ENCODE data around the gene C6orf89. TPM values are rescaled to one million over a fixed set of nuclear protein-coding genes. Genes with fewer than 3 reads are reported as not detected.
"Not testable (repeated sequence)": the region's sequence is repeated elsewhere in the genome, so short reads cannot be mapped to it uniquely, and the experiment has no call there.

The C6orf89 gene
- total and polyA plus RNA-seq, 2 of the 8 experiments (the other 6 are each of a cell fraction or from before 2014, with no cell fraction given), result 4.6 to 12.3 TPM

DNA sequence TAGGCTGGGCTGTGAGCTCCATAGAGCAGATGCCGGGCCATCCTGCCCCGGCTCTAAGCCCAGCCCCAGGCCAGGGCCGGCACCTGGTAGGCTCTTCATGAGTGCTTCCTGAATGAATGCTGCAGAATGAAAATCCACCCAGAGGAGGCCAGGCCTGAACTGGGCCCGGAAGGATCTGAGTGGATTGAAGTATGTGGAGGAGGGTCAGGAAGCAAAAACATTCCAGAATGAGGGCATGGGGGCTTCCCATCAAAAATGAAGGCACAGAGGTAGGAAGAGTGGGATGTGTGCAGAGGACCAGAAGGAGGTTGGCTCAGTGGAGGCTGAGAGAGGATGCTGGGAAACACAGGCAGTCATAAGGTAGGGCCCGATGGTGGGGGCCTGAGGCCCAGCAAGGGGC is 53.3 kb downstream of the C6orf89 start:
- H4K91ac ChIP-seq (replicated peaks; ENCODE audit: insufficient read length, low read length); H2BK5ac ChIP-seq (ENCODE audit: low read depth, low read length); H3K4ac ChIP-seq (replicated peaks; ENCODE audit: insufficient read length, low read depth, low read length); H3K36me3 ChIP-seq (ENCODE audit: control insufficient read depth in 2 of 4, insufficient read depth in 4 of 4, low read length in 3 of 4); H3K27me3 ChIP-seq (replicated peaks in 1 of 4; ENCODE audit: control insufficient read depth in 3 of 4, extremely low read depth in 1 of 4, insufficient read depth in 3 of 4, low read length in 3 of 4); H3K4me1 ChIP-seq (replicated peaks in 1 of 4; ENCODE audit: control insufficient read depth in 3 of 4, insufficient read depth in 4 of 4, low read length in 3 of 4); H3K27ac ChIP-seq (ENCODE audit: low read depth, low read length); H3K9ac ChIP-seq (replicated peaks in 1 of 4; ENCODE audit: extremely low read depth in 1 of 4, low read depth in 3 of 4, low read length in 3 of 4); H4K20me1 ChIP-seq (replicated peaks in 1 of 2; ENCODE audit: control insufficient read depth in 1 of 2, insufficient read depth in 2 of 2, low read length in 2 of 2); H3K4me2 ChIP-seq (ENCODE audit: insufficient read depth in 1 of 2, low read depth in 2 of 2, low read length in 2 of 2); H2AK5ac ChIP-seq (ENCODE audit: low read depth, low read length); H3K9me3 ChIP-seq (ENCODE audit: insufficient read depth in 2 of 2, low read depth in 1 of 2, low read length in 1 of 2); H2AFZ ChIP-seq (ENCODE audit: low read length); H3K14ac ChIP-seq (ENCODE audit: insufficient read length); H3K23ac ChIP-seq (ENCODE audit: insufficient read length); H3K23me2 ChIP-seq (ENCODE audit: low read depth, low read length); H2BK15ac ChIP-seq (ENCODE audit: low read length); H2BK120ac ChIP-seq (replicated peaks; ENCODE audit: low read depth, low read length); FAIRE-seq; H4K5ac ChIP-seq (ENCODE audit: insufficient read length, low read depth, low read length); H2BK20ac ChIP-seq (ENCODE audit: low read length); POLR2A ChIA-PET (ENCODE audit: partially characterized antibody); H4K8ac ChIP-seq (ENCODE audit: extremely low read depth, insufficient read depth, low read length); H3K79me1 ChIP-seq (ENCODE audit: low read depth, low read length); DNase-seq (ENCODE audit: low read depth in 1 of 2, low spot score in 2 of 2); H3K18ac ChIP-seq (ENCODE audit: extremely low read depth, low read length); H3K4me3 ChIP-seq (ENCODE audit: extremely low read depth in 1 of 4, insufficient read depth in 2 of 4, low read depth in 3 of 4, low read length in 4 of 4); H3K79me2 ChIP-seq (ENCODE audit: control insufficient read depth in 1 of 2, insufficient read depth in 2 of 2, low read length in 2 of 2); H3K56ac ChIP-seq (replicated peaks; ENCODE audit: insufficient read length, low read depth, low read length); H2BK12ac ChIP-seq (ENCODE audit: low read depth, low read length): not testable (repeated sequence)
- 78% methylated on average over 4 of the region's 5 CpGs; no CpG with 5 or more reads in 1 of the 2 experiments for WGBS, 2 experiments (ENCODE audit: extremely low coverage in 1 of 2, insufficient coverage in 1 of 2, insufficient read length in 1 of 2, insufficient replicate concordance in 2 of 2, low coverage in 1 of 2, low lambda C conversion rate in 2 of 2, missing lambda C conversion rate in 1 of 2)
- CTCF ChIA-PET (ENCODE audit: partially characterized antibody), result interaction anchor here (1.1 kb wide), 1 partner anchor 80 kb away, joined by 3 read pairs; no protein-coding TSS in a partner anchor
